HEK293 (cell line): Measurements from ENCODE around the gene EPHA6.

Experiments
- CTCF ChIA-PET: fragments of 350-600 bp; formaldehyde crosslinking; extraction: SDS; loops from one replicate; lab custom pipeline; 2021; ENCODE audit warnings: antibody characterized with exemption; lab: Yijun Ruan, JAX
- POLR2A ChIA-PET: fragments of 300-600 bp; formaldehyde crosslinking; extraction: SDS; loops from one replicate; lab custom pipeline; 2020; ENCODE audit warnings: antibody characterized with exemption, inconsistent platforms; lab: Yijun Ruan, JAX
- H3K27ac ChIP-seq: fragments of 200-500 bp; sonication (Bioruptor generic); 2 replicates; pipeline ENCODE4 v1.5.1; 2014; ENCODE audit warnings: low read depth, low read length, control low read depth, inconsistent platforms; ENCODE audit errors: extremely low read depth
- H3K36me3 ChIP-seq, 2 experiments: fragments of 200-500 bp in 1 of 2; sonication (Bioruptor generic) in 1 of 2; 1 replicate in 1 of 2; 2 replicates in 1 of 2; pipeline ENCODE4 v1.5.1; 2014 to 2017; ENCODE audit warnings: inconsistent platforms in 2 of 2, low read length in 2 of 2; ENCODE audit not compliant: control insufficient read depth in 2 of 2, insufficient read depth in 1 of 2
- H3K4me1 ChIP-seq: fragments of 200-500 bp; sonication (Bioruptor generic); 2 replicates; pipeline ENCODE4 v1.5.1; 2014; ENCODE audit warnings: mild to moderate bottlenecking, low read length, inconsistent platforms; ENCODE audit not compliant: control insufficient read depth, insufficient read depth
- H3K4me3 ChIP-seq: 2 replicates; pipeline ENCODE4 v1.5.1; 2011; ENCODE audit warnings: low read depth, mild to moderate bottlenecking, control low read depth, low read length, moderate library complexity
- H3K9me3 ChIP-seq: fragments of 200-500 bp; sonication (Bioruptor generic); 2 replicates; pipeline ENCODE4 v1.5.1; 2014; ENCODE audit warnings: low read depth, low read length, inconsistent platforms; ENCODE audit not compliant: control insufficient read depth, insufficient read depth
- BCL6B ChIP-seq: fragments of 450-650 bp; formaldehyde crosslinking; IDR thresholded peaks from 2 replicates; pipeline ENCODE4 v1.5.1; 2017; ENCODE audit warnings: missing biosample characterization, missing genetic modification characterization
- KLF16 ChIP-seq: fragments of 450-650 bp; formaldehyde crosslinking; IDR thresholded peaks from 2 replicates; pipeline ENCODE4 v1.5.1; 2017; ENCODE audit warnings: missing biosample characterization, missing genetic modification characterization
- OSR2 ChIP-seq: fragments of 450-650 bp; formaldehyde crosslinking; IDR thresholded peaks from 2 replicates; pipeline ENCODE4 v1.5.1; 2016; ENCODE audit warnings: missing biosample characterization, missing genetic modification characterization
- ZBTB6 ChIP-seq: fragments of 450-650 bp; formaldehyde crosslinking; IDR thresholded peaks from 2 replicates; pipeline ENCODE4 v1.5.1; 2017; ENCODE audit warnings: missing biosample characterization, missing genetic modification characterization
- ZNF132 ChIP-seq: fragments of 450-650 bp; formaldehyde crosslinking; IDR thresholded peaks from 2 replicates; pipeline ENCODE4 v1.5.1; 2017; ENCODE audit warnings: missing biosample characterization, missing genetic modification characterization, borderline replicate concordance
- ZNF16 ChIP-seq: fragments of 450-650 bp; formaldehyde crosslinking; IDR thresholded peaks from 2 replicates; pipeline ENCODE4 v1.5.1; 2016; ENCODE audit warnings: low read depth, missing biosample characterization, missing genetic modification characterization
- ZNF2 ChIP-seq: fragments of 450-650 bp; formaldehyde crosslinking; IDR thresholded peaks from 2 replicates; pipeline ENCODE4 v1.5.1; 2016; ENCODE audit warnings: missing biosample characterization, missing genetic modification characterization
- ZNF202 ChIP-seq: fragments of 450-650 bp; formaldehyde crosslinking; IDR thresholded peaks from 2 replicates; pipeline ENCODE4 v1.5.1; 2016; ENCODE audit warnings: missing biosample characterization, missing genetic modification characterization, borderline replicate concordance
- ZNF24 ChIP-seq: fragments of 450-650 bp; formaldehyde crosslinking; IDR thresholded peaks from 2 replicates; pipeline ENCODE4 v1.5.1; 2016; ENCODE audit warnings: missing biosample characterization, missing genetic modification characterization
- ZNF433 ChIP-seq: fragments of 450-650 bp; formaldehyde crosslinking; IDR thresholded peaks from 2 replicates; pipeline ENCODE4 v1.5.1; 2016; ENCODE audit warnings: missing biosample characterization, missing genetic modification characterization, low read depth
- ZNF521 ChIP-seq: fragments of 450-650 bp; formaldehyde crosslinking; IDR thresholded peaks from 2 replicates; pipeline ENCODE4 v1.5.1; 2017; ENCODE audit warnings: missing biosample characterization, mild to moderate bottlenecking, missing genetic modification characterization
- ZNF558 ChIP-seq: fragments of 450-650 bp; formaldehyde crosslinking; IDR thresholded peaks from 2 replicates; pipeline ENCODE4 v1.5.1; 2016; ENCODE audit warnings: missing biosample characterization, missing genetic modification characterization
- ZNF621 ChIP-seq: fragments of 450-650 bp; formaldehyde crosslinking; IDR thresholded peaks from 2 replicates; pipeline ENCODE4 v1.5.1; 2017; ENCODE audit warnings: missing biosample characterization, missing genetic modification characterization
- ZNF830 ChIP-seq: fragments of 450-650 bp; IDR thresholded peaks from 2 replicates; pipeline ENCODE4 v1.5.0; 2018; ENCODE audit warnings: missing biosample characterization, missing genetic modification characterization, low read depth, mild to moderate bottlenecking, moderate library complexity
- TF ChIP-seq, protein P1 (sequence below): fragments of 450-650 bp; formaldehyde crosslinking; IDR thresholded peaks from 2 replicates; pipeline ENCODE4 v1.5.1; 2016; ENCODE audit warnings: missing biosample characterization, missing genetic modification characterization
- TF ChIP-seq, protein P2 (sequence below): fragments of 450-650 bp; formaldehyde crosslinking; IDR thresholded peaks from 2 replicates; pipeline ENCODE4 v1.5.1; 2016; ENCODE audit warnings: missing biosample characterization, missing genetic modification characterization

EPHA6 gene

DNA sequence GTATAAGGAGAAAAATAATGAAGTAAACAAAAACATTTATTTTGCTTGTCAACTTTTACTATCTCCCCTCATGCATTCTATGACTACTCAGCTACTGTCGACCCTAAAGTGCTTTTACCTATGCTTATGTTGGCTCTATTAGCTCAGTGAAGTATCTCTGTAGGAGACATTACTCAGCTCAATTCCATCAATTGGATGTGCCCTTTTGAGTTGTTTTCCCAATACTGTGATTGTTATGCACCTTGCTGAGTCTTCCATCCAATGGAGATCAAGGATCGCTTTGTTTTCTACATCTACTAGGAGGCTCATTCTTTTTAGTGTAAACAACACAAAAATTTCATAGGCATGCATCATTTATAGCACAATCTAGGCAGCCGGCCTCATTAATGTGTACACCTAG, 546.4 kb downstream of the EPHA6 start (continued):
- no peak for TF ChIP-seq BCL6B (tag by site-specific recombination)

DNA sequence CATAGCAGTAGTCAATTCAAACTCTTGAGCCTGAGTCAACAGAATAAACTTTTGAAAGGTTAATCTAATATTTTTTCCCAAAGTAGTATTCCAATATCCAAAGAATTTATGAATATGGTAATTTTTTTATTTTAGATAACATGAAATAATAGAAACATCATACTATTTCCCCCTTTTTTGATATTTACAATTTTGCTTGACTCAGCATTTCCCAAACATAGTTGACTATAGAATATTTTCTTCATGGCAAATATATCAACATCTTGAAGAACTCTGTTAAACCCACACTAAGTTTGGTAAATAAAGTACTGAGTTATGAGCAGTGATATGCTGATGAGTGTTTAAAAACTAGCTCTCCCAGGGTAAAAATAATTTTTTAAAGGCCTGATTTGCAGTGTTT, 570.2 kb downstream of the EPHA6 start:
- Histone ChIP-seq H3K36me3 (no peaks in the 10 kb centered on the region), H3K4me3 (no peak overlapping the region), H3K9me3 (no peaks in the 10 kb centered on the region), H3K4me1 (no peaks in the 10 kb centered on the region), H3K27ac (no peak overlapping the region)
- TF ChIP-seq ZNF621 (no peak), ZNF521 (tag by site-specific recombination) (no peak), KLF16 (tag by site-specific recombination) (no peak), ZNF132 (tag by site-specific recombination) (no peak), ZNF830 (tag by site-specific recombination) (no peak), ZNF16 (no peak), ZNF558 (tag by site-specific recombination) (no peak)
- ChIA-PET POLR2A (no interaction called here), CTCF (no interaction called here)

DNA sequence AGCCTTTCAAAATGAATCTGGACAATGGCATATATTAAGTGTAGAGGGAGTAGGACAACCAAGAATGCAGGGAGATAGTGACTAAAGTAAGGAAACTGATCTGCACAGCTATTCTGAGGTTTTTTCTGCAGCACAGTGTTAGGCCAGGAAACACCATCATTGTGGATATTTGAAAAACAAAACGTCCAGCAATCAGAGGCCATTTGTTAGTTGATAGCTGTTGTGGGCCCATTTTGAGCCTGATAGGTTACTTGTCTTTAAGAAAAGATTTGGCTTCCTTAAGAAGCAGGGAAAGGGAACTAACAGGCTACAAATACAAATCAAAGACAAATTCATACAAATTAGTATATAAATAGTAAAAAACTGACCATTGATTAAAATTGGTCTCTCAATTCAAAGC, 574.4 kb downstream of the EPHA6 start:
- POLR2A ChIA-PET = no interaction called here
- TF ChIP-seq ZNF433 = no peak
- TF ChIP-seq ZBTB6 (tag by site-specific recombination) = no peak
- TF ChIP-seq, protein P1, sequence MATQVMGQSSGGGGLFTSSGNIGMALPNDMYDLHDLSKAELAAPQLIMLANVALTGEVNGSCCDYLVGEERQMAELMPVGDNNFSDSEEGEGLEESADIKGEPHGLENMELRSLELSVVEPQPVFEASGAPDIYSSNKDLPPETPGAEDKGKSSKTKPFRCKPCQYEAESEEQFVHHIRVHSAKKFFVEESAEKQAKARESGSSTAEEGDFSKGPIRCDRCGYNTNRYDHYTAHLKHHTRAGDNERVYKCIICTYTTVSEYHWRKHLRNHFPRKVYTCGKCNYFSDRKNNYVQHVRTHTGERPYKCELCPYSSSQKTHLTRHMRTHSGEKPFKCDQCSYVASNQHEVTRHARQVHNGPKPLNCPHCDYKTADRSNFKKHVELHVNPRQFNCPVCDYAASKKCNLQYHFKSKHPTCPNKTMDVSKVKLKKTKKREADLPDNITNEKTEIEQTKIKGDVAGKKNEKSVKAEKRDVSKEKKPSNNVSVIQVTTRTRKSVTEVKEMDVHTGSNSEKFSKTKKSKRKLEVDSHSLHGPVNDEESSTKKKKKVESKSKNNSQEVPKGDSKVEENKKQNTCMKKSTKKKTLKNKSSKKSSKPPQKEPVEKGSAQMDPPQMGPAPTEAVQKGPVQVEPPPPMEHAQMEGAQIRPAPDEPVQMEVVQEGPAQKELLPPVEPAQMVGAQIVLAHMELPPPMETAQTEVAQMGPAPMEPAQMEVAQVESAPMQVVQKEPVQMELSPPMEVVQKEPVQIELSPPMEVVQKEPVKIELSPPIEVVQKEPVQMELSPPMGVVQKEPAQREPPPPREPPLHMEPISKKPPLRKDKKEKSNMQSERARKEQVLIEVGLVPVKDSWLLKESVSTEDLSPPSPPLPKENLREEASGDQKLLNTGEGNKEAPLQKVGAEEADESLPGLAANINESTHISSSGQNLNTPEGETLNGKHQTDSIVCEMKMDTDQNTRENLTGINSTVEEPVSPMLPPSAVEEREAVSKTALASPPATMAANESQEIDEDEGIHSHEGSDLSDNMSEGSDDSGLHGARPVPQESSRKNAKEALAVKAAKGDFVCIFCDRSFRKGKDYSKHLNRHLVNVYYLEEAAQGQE = no peak
- TF ChIP-seq ZNF2 (tag by site-specific recombination) = no peak
- TF ChIP-seq OSR2 (tag by site-specific recombination) = no peak
- no peak for TF ChIP-seq ZNF202 (tag by site-specific recombination)
- TF ChIP-seq, protein P2, sequence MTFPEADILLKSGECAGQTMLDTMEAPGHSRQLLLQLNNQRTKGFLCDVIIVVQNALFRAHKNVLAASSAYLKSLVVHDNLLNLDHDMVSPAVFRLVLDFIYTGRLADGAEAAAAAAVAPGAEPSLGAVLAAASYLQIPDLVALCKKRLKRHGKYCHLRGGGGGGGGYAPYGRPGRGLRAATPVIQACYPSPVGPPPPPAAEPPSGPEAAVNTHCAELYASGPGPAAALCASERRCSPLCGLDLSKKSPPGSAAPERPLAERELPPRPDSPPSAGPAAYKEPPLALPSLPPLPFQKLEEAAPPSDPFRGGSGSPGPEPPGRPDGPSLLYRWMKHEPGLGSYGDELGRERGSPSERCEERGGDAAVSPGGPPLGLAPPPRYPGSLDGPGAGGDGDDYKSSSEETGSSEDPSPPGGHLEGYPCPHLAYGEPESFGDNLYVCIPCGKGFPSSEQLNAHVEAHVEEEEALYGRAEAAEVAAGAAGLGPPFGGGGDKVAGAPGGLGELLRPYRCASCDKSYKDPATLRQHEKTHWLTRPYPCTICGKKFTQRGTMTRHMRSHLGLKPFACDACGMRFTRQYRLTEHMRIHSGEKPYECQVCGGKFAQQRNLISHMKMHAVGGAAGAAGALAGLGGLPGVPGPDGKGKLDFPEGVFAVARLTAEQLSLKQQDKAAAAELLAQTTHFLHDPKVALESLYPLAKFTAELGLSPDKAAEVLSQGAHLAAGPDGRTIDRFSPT (tag by site-specific recombination) = no peak
- TF ChIP-seq ZNF24 (tag by site-specific recombination) = no peak
- CTCF ChIA-PET = no interaction called here

More for the DNA sequence above, 574.4 kb downstream of the EPHA6 start:
- Histone ChIP-seq H3K36me3 (no peaks in the 10 kb centered on the region), H3K4me3 (no peak overlapping the region), H3K9me3 (no peaks in the 10 kb centered on the region), H3K27ac (no peak overlapping the region), H3K4me1 (no peaks in the 10 kb centered on the region)
